Fibroblast of lung (primary cell): ENCODE data around the gene SOX10.
"Not testable (repeated sequence)": the region's sequence is repeated elsewhere in the genome, so short reads cannot be mapped to it uniquely, and the experiment has no call there.

Experiments
- EZH2 ChIP-seq: IDR thresholded peaks from 2 replicates; pipeline ENCODE4 v1.5.1; 2012; ENCODE audit warnings: low read length, control low read depth, mild to moderate bottlenecking; ENCODE audit errors: missing control alignments
- TF ChIP-seq, protein P1 (sequence below), 2 donors: IDR thresholded peaks in 1 of 2; conservative IDR thresholded peaks in 1 of 2; 1 replicate in 1 of 2; 2 replicates in 1 of 2; pipeline ENCODE4 v1.5.1; 2011 to 2012; ENCODE audit warnings: low read length in 2 of 2, control low read depth in 1 of 2, inconsistent platforms in 1 of 2, low read depth in 1 of 2, mild to moderate bottlenecking in 1 of 2

DNA sequence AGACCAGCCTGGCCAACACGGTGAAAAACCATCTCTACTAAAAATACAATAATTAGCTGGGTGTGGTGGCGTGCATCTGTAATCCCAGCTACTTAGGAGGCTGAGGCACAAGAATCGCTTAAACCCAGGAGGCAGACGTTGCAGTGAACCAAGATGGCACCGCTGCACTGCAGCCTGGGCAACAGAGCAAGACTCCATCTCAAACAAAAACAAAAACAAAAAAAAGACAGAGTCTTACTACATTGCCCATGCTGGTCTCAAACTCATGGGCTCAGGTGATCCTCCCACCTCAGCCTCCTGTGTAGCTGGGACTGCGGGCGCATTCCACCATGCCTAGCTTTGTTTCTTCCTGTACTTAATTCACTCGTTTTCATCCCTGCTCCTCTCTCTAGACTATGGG lies 8.3 kb downstream of the SOX10 start:
- TF ChIP-seq, protein P1, sequence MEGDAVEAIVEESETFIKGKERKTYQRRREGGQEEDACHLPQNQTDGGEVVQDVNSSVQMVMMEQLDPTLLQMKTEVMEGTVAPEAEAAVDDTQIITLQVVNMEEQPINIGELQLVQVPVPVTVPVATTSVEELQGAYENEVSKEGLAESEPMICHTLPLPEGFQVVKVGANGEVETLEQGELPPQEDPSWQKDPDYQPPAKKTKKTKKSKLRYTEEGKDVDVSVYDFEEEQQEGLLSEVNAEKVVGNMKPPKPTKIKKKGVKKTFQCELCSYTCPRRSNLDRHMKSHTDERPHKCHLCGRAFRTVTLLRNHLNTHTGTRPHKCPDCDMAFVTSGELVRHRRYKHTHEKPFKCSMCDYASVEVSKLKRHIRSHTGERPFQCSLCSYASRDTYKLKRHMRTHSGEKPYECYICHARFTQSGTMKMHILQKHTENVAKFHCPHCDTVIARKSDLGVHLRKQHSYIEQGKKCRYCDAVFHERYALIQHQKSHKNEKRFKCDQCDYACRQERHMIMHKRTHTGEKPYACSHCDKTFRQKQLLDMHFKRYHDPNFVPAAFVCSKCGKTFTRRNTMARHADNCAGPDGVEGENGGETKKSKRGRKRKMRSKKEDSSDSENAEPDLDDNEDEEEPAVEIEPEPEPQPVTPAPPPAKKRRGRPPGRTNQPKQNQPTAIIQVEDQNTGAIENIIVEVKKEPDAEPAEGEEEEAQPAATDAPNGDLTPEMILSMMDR (conservative IDR thresholded peaks at IDR 0.05 in 1 of 2, IDR thresholded peaks at IDR 0.05 in 1 of 2; ENCODE audit: low read depth in 1 of 2, low read length in 2 of 2), result not testable (repeated sequence)
- not testable (repeated sequence) for TF ChIP-seq EZH2
